PC-3 (cell line): ENCODE measurements around the gene CD81.

ENCODE experiments used
- CTCF ChIP-seq: fragments of 300-600 bp; sonication (generic); conservative IDR thresholded peaks from 2 replicates; pipeline ENCODE4 v1.5.1; 2017; ENCODE audit warnings: antibody characterized with exemption, low read depth, mild to moderate bottlenecking, low read length
- EZH2 ChIP-seq: fragments of 300-600 bp; sonication (generic); IDR thresholded peaks from one replicate; pipeline ENCODE4 v1.6.1; 2017; ENCODE audit warnings: antibody characterized with exemption, mild to moderate bottlenecking, low read length; ENCODE audit not compliant: unreplicated experiment
- EZH2phosphoT487 ChIP-seq: fragments of 300-600 bp; sonication (generic); IDR thresholded peaks from 2 replicates; pipeline ENCODE4 v1.6.1; 2018; ENCODE audit warnings: mild to moderate bottlenecking, antibody characterized with exemption, low read length, borderline replicate concordance

DNA sequence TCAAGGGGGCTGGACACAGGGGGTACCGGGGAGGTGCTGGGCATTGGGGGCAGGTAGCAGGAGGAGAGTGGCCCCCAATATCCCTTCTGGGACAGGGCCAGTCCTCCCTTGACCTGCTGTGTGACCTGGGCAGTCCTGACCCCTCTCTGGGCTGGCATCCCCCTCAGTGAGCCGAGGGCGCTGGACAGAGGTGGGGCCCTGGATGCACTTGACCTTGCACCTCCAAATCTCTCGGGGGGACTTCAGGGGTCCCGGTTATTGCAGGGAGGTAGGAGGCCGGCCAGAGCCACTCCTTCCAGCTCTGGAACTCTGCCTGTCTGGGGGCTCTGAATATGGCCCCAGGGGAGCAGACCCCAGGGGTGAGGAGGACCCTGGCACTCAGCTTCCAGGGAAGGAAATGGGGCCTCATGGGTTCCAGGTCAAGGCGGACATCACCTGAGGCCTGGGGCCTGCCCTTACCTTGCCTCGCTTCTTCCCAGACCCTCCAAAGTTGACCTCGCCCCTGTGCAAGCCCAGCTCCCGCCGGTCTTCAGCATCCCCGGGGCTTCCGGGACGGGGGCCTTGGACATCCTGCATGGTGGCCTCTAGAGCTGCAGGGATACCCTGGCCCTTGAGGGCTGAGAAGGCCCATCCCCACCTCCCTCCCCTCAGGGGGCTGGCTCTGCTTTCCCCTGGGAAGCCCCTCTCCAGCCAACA is 45.5 kb downstream of the CD81 start:
- TF ChIP-seq CTCF (no peak), EZH2 (no peak), EZH2phosphoT487 (no peak)
